DMS53 treated with DMSO at 0.1 percent for 48 hours (cell line): ENCODE results near the gene TMA7.
"Not testable (repeated sequence)": the region's sequence is repeated elsewhere in the genome, so short reads cannot be mapped to it uniquely, and the experiment has no call there.

ENCODE experiments used
- DNase-seq: peaks from one replicate; lab custom pipeline; 2025; ENCODE audit not compliant: unreplicated experiment; lab: John Stamatoyannopoulos, UW

The TMA7 gene

GRCh38 chr3:48439820-48440589 is at the start of gene TMA7, which contains the start of gene CCDC51:
TMA7 (plus strand) TSS chr3:48440257; CDS start chr3:48440297, 40 bp downstream.
CCDC51 (minus strand) TSS chr3:48440119; CDS start chr3:48435128, 4,991 bp downstream.
- DNase-seq, result peak; percentile 61

- no peak for DNase-seq
These were observed 45.7 kb upstream of the TMA7 start for GRCh38 chr3:48394391-48394790.

GRCh38 chr3:48395714-48396113 is 44.3 kb upstream of the TMA7 start:
- DNase-seq, result no peak

DNA sequence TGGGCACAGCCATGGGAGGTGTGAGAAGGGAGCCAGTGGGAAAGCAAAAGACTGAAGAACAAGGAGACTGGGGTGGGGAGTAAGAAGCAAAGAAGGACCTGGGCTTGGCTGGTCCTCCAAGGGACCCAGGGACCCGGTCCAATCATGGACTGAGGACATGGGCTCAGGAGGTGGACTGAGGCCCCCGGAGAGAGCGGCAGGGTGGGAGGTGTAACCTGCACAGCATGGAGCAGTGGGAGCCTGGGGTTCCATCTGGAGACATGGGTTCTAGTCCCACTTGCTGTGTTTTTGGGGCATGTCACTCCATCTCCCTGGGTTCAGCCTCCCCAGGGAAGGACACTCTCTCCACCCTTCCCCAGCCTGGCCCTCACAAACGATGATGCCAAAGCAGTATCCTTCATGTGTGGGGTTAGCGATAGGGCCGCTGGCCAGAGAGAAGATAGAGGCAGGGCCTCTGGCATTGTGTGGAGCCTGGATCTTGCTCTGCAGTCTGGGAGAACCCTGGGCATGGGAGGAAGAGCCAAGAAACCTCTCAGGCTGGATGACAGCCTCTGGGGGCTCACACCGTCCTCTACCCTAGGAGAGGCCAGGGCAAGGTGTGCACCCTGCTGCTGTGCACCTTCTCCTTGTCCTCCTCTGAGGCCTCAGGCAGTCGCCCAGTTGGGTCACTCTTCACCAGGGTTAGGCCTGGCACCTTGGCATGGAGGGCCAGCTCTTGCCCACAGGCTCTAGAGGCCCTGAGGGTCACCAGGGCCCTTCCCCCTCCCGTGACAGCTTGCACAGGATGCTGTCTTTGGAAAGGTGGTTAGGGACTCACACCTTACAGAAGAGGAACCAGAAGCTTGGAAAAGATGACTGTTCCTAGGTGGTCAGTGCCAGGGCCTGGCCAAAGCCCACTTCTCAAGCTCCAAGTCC is 42.0 kb upstream of the TMA7 start:
- no peak for DNase-seq

DNA sequence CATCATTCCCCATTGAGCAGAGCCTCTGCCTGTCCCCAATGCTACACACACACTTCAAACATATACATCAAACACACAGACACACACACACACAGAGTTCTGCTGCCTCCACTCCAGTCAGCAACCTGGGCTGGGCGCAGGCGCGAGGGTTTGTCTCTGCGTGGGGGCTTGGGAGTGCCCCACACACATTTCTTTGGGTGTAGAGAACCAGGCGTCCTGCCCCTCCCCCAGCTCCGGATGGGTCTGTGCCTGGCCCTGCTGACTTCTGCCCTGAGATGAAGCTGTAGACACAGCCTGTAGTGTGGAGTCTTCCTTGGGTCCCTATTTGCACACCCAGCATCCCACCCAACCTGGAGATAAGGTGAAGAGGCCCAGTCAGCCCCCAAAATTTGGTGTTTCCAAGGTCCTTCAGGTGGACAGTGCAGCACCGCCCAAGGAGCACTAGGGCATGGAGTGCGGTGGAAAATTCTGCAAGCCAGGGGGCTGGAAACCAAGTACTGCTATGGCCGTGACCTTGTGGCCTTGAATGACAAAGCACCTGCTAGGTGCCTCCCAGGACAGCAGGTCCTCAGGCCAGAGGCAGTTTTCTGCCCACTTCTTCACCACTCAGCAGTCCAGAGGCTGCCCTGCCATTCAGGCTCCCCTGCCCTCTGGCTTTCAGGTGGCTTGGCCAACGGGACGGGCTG is 41.2 kb upstream of the TMA7 start:
- DNase-seq, result no peak

- DNase-seq, result no peak
These were observed 40.5 kb upstream of the TMA7 start for GRCh38 chr3:48399387-48400172.

DNA sequence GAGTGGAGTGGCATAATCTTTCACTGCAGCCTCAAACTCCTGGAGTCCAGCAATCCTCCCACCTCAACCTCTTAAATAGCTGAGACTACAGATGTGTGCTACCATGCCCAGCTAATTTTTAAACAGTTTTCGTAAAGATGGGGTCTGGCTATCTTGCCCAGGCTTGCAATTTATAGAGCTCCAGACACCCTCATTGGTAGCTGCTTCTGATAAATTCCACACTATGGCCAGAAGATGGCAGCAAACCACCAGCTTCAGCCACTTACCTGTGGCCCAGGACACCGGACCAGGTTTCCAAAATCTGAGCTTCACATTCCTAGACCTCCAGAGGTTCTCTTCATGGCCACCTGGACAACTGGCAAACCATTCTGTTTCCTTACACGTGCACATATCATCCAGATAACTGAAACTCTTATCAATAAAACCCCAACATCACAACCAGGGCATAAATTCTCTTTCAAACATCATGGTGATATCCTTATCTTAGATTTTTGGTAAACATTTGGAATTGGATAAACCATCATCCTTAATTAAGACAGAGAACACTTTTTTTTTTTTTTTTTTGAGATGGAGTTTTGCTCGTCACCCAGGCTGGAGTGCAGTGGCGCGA is 39.1 kb upstream of the TMA7 start:
- no peak for DNase-seq

GRCh38 chr3:48401434-48401901 is 38.6 kb upstream of the TMA7 start:
- DNase-seq, result not testable (repeated sequence)

GRCh38 chr3:48402281-48402732 is 37.8 kb upstream of the TMA7 start:
- no peak for DNase-seq

DNA sequence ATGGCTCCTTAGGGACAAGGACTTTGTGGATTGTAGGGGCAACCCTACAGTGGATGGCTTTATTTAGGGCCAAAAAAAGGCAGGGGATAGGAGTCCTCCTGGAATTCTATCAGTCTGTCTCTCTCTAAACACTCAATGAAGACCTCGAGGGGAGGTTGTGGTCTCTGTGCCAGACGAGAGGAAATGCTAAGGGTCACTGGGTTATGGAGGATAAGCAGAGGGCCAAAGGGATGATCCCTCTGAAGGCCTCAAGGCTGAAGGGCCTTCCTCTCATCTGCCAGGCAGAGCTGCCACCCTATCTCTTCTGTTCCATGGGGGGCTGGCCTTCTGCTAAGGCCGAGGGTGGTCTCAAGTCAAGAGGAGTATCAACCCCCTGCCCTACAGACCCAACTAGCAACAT is 37.1 kb upstream of the TMA7 start:
- DNase-seq, result no peak

- no peak for DNase-seq
These were observed 36.3 kb upstream of the TMA7 start for GRCh38 chr3:48403533-48404439.

DNA sequence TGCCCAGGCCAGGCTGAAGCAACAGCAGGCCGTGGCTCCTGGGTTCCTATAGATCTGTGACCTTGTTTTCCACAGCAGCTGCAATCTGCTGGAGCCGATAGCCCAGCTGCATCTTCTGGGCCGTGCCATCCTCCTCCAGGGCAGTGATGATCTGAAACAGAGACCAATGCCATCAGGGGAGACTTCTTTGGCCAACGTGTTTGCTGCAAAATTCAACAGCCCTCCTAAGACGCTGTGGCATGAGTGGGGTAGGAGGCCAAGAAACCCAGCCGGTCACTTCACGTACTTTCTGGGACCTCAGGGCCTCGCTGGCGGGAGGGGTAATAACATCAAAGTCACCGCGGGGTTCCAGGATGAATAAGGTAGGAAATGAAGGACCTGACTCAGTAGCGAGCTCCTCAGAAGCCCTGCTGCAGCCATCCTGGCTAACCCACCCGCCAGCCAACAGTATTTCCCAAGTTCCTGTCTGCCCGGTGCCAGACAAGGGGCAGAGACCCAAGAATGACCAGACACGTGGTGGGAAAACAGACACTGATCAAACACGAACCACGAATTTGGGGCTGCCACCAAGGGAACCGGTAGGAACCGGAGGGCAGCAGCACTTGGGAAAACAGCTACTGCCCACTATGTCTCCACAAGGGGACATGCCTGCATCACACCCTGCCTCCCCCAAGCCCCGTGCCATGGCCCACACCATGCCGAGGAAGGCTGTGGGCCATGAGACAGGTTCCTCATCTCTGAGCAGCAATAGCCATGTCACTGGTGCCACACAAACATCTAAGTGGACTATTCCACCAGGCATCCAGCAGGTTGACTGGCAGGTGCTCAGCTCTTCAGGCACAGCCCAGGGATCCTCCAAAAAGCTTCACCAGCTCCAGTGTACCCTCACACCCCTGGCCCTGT is 35.4 kb upstream of the TMA7 start:
- DNase-seq, result no peak

- no peak for DNase-seq
These were observed 34.6 kb upstream of the TMA7 start for GRCh38 chr3:48405343-48405881.

GRCh38 chr3:48405971-48406370 is 34.1 kb upstream of the TMA7 start:
- no peak for DNase-seq

GRCh38 chr3:48406443-48407431 is 33.3 kb upstream of the TMA7 start:
- no peak for DNase-seq

- no peak for DNase-seq
These were observed 32.4 kb upstream of the TMA7 start for GRCh38 chr3:48407542-48408099.
